ENCODE data around the gene SDK1.
"Not testable (repeated sequence)": the region's sequence is repeated elsewhere in the genome, so short reads cannot be mapped to it uniquely, and the experiment has no call there.

The SDK1 gene

DNA sequence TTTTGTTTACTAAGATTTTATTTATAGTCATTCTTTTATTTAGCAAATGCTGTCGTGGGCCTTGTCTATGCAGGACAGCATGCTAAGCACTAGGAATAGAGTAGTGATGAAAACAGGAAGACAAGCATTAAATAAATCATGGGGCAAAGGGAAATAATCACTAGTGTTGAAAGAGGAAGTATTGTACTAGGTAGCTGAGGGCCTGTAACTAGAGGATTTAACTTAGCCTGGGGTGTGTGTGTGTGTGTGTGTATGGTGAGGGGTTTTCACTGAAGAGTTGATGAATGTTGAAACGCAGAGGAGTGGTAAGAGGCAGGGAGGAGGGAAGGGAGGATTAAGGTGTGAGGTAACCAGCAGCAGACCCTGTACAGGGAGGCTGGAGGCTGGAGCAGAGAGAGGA is 446.4 kb downstream of the SDK1 start:
- no peak for DNase-seq

DNA sequence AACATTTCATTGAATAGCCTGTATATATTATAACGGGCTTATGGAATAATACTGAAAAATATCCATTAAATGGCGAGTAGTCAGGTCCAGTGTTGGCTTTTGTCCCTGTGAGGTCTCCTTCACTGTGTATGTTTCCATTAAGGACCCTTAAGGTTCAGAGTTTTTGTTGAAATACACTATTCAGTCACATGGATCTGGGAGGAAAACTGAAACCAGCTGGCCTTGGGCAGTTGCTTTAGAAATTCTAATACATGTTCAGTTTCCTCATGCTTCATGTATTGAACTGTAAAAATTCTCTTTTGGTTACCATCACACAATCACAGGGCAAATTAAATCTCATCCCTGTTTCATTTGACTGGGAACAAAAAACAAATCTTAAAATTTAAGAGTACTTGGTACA is 447.3 kb downstream of the SDK1 start:
- no peak for DNase-seq

DNA sequence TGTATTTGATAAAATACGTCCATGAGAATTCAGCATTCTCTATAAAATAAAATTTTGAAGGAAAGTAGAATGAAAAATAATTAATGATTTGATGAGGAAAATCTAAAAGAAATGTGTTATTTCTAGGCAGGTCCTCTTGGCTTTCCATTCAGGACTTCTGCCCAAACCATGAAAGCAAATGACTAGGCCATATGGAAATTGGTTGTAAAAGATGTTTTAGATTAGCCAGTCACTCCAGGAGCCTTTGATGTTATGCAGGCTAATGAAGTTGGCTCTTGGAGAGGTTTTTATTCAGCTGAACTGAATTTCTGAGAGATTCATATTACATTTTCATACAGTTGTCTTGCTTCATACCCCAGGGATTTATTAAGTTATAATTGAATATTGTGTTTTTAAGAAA is 452.8 kb downstream of the SDK1 start:
- DNase-seq: no peak

DNA sequence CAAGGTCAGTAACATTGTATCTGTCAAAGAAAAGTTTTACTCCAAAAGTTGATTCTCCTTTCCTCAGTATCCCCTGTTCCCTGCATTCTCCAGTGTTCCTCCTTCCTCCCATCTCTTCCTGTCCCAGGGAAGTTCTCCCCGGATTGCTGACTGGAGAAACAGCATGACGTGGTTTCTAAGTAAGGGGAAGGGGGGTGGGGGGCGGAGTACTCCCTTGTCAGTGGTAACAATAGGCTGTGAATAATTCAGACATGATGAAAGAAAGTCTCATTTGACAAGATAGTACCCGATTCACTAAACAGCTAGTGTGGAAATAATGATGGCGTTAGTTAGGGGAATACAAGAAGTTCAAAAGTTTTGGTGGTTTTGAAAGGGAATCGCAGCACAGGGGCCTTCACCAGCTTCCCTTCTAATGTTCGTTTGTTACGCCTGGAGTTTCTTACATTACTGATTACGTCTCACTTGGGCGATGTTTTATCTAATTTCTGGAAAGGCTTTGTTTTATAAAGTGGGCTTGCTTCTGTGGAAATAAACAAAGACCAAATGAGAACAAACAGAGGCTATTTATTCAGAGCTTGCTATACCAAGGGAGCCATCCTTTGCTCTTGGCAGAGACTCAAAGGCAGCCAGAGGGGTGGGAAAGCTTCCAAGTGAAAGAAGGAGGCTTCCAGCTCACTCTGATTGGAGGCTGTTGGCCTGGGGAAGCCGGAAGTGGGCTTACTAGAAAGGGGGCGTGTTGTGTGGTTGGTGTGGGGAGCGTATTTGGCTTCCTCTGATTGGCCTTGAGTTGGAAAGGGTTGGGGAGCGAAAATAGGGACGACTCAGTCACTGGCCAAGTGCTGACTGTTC is 453.7 kb downstream of the SDK1 start:
- peak; percentile 77 to 89 for DNase-seq

DNA sequence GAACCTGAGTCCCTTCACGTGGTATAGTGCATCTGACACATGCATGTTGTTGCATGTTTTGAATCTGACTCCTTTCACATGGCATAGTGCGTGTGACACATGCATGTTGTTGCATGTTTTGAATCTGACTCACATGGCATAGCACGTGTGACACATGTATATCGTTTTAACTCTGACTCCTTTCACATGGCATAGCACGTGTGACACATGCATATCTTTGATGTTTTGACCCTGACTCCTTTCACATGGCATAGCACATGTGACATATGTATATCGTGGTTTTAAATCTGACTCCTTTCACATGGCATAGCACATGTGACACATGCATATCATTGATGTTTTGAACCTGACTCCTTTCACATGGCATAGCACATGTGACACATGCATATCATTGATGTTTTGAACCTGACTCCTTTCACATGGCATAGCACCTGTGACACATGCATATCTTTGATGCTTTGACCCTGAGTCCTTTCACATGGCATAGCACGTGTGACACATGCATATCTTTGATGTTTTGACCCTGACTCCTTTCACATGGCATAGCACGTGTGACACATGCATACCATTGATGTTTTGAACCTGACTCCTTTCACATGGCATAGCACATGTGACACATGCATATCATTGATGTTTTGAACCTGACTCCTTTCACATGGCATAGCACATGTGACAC is 454.9 kb downstream of the SDK1 start:
- DNase-seq: not testable (repeated sequence)

DNA sequence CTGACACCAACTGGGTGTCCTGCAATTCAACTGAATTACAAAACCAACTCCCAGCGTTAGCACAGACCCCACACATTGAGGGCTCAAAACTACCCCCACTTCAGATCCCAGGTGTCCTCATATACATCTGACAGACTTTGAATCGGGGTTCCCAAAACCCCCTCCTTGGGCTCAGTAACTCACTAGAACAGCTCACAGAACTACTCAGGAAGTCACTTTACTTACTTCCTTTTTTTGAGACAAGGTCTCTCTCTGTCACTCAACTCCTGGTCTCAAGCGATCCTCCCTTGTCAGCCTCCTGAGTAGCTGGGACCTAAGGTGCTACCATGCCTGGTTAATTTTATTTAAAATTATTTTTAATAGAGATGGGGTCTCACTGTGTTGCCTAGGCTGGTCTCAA is 456.0 kb downstream of the SDK1 start:
- DNase-seq: no peak

DNA sequence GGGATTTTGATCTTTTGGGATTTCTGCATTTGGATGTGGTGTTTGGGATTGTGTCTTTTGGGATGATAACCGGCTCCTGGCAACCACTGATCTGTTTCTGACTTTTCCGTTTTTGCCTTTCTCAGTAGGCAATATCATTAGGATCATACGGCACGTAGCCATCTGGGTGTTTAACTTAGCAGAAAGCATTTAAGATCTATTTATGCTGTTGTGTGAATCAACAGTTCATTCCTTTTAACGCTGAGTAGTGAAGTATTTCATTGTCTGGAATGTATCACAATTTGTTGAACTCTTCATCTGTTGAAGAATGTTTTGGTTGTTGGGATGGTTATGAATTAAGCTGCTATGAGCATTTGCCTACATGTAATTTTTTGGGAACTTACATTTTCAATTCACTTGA is 459.6 kb downstream of the SDK1 start:
- no peak for DNase-seq

DNA sequence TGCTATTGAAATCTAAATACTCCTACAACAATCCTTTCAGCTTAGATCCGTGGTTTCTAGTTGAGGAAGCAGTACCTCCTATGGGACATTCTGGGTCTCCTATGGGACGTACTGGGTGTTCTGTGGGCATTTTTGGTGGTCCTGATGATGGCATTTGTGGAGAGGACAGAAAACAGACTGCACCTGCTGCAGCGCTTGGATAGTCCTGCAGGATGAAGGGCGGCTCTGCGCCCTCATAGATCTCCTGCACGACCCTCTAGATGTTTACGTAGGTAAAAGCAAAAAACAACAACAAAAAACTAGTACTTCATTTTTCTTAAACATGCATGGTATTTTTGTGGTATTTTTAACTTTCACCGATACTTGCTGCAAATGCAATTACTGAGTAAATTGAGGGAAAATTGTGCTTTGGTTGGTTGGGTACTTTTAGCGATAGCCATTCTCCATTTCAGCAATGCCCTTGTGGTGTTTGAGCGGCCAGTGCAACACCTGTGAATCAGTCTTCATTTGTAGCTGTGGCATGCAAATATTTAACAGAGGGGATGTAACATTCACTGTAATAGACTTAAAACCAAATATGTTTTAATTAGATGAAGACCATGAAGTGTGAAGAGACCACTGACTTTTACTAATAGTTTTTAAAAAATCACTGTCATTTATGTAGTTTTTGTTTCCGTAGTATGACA is 461.2 kb downstream of the SDK1 start:
- no peak for DNase-seq

DNA sequence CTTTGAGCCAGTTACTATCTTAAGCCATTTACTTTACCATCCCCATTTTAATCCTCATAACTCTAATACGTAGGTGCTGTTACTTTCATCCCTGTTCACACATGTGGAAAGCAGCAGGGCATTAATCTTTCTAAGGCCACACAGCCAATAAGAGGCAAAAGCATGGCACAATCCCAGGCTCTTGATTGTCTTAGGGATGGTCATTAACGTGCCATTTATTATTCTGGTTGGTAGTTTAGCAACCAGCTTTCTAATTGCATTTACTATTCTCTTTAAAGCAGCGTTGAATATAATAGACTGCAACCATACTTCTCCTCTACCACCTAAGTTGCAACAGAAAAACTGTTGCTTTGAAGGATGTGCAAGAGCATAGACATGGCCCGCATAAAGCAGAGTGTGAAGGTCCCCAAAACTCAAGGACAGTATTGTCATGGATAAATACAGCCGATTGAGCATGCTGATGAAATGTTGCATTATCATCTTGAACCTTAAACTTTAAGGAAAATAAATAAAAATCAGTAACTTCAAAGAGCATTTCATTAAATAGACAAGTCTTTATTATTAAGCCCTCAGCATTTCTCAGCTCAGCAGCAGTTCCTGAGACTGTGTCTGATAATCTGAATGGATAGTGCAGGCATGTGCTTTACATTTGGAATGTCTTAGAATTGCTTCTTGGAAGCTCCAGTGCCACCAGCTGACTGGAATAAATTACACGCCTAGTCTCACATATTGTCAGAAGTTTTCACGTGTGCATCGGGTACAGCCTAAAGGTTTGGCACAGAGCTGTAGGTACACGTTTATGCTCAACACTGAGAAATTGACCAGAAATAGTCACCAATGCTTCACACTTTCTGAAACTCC is 467.1 kb downstream of the SDK1 start:
- no peak for DNase-seq

DNA sequence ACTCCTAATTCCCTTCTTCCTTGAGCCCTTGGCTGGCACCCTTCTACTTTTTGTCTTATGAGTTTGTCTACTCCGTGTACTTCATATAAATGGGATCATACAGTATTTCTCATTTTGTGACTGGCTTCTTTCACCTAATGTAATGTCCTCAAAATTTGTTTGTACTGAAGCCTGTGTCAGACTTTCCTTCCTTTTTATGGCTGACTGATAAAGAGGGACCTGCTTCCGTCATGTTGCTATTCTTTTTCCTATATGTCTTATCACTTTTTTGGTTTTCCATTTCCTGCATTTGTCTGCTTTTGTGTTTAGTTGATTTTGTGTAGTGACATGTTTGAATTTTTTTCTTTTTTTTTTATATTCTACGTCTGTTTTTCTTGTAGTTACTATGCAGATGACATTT is 470.9 kb downstream of the SDK1 start:
- no peak for DNase-seq

DNA sequence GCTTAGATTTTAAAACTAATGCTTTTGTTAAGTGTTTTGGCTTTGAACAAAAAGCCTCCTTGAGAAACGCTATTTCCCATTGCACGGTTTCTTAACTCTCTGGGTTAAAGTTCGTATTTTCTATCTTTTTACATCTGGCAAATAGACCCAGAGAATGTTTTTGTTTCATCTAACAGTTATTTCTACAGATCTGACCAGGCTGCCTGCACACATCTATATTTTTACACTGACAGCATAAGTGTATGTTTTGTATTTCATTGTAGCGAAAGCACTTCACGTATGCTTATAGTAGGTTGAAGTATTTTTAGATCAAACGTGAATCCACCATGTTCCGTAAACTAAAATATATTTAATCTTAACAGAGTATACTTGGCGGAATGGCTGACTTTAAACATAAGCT is 477.3 kb downstream of the SDK1 start:
- DNase-seq: no peak

DNA sequence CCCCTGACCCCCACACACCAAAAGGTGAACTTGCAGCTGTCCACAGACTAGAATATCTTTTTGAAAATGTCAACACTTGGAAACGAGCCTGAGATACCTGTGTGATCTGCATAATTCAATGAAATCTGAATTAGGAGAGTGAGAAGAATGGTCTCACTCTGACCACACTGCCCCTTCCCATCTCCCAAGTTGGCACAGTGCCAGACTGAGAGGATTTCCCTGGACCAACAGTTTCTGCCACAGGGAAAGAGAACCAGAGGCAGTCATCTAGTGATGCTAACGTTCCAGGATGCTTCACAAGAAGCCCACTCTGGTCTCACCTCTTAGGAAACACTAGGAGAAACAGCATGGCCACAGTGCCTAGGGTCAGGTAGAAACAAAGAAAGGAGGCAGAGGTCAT is 479.0 kb downstream of the SDK1 start:
- no peak for DNase-seq

DNA sequence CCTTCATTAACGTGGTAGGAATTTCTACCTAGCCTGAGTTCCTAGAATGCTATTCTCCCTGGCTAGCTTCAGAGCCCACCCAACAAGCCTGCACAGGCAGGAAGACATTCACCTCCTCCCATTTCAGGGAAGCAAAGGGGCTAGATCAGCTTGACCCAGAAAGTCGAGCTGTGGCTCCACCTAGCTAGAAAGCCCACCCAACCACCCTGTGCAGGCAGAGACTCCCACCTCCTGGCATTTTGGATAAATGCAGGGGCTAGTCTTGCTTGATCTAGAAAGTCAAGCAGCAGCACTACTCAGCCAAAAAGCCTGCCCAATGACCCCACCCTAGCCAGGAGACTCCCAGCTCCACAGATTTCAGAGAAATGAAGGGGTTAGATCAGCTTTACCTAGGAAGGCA is 479.5 kb downstream of the SDK1 start:
- no peak for DNase-seq

DNA sequence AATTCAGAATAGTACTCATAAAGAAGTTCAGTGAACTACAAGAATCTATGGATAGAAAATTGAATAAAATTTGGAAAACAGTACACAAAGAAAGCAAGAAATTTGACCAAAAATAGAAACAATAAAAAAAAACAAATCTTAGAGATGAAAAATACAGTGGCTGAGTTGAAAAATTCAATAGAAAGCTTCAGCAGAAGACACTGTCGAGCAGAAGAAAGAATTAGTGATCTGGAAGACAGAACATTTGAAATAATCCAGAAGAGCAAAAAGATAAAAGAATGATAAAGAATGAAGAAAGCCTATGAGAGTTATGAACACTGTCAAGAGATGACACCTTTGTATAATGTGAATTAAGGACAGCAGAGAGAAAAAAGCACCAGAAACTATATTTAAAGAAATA is 480.6 kb downstream of the SDK1 start:
- no peak for DNase-seq

DNA sequence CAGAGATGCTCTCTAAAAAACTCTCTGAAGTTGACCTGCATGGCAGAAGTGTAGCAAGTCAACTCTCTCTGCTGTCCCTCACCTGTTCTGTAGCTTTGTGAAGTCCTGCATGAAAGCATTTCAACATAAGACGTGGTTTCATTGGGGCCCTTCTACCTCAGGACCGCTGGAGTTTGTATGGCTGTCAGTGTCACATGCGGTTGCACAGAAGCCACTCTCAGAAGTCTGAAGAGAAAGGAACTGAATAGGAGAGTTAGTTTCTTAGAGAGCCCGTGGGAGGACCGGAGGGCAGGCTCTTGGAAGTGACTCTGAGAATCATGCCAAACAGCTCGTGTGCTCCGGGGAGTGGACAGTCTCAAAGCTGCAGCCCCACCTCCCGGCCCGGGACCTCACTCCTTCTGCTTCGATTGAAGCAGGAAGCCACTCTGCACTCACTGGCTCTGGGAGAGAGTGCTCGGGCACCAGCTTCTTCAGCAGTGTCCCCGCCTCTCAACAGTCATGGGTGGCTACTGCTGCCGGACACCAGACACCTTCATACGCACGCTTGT is 486.7 kb downstream of the SDK1 start:
- no peak for DNase-seq

DNA sequence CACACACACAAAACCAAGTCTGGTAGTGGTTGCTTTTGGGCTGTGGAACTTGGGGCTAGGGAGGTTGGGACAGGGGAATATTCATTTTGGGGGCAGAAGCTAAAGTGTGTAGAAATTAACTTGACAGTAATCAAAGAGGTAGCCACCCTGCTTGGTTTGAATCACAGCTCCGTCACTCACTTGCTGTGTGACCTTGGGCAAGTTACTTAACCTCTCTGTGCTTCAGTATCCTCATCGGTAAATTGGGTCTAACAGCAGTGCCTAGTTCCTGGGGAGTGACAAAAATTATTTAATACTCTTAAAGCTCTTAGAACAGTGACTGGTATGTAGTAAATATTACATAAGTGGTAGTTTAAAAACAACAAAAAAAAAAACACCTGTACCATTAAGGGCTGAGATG is 489.8 kb downstream of the SDK1 start:
- DNase-seq: no peak

DNA sequence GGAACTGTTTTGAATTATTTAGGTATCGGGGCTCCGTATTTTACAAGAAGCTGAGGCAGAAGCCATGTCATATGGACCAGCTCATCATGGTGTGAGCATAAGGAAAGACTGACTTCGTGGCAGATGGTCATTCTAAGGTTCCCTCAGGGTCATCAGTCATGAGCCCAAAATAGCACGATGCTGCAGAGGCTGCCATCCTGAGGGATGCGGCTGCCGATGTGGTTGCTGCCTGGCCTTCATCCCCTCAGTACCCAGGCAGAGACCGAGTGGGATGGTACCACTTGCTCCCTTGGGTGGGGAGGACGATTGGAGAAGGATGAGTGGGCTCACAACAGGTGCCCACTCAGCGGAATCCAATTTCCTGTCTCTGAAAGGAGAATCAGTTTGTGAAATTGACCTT is 490.3 kb downstream of the SDK1 start:
- no peak for DNase-seq

DNA sequence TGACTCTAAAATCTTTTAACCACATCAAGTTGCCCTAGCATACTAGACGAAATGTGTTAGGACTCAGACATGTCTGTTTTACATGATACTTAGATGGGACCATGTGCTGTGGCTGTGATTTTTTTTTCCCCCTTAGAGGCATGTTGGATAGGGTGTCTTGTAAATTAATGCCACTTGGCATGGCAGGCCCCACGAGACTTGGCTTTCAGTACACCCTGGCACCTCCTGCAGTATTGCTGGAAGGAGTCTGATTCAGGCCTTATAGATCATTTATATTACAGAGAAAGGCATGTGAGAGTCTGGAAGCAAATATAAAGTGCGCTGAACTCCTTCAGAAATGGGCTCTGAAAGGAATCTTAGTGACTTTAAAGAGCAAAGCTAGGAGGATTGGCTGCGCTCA is 494.1 kb downstream of the SDK1 start:
- no peak for DNase-seq

DNA sequence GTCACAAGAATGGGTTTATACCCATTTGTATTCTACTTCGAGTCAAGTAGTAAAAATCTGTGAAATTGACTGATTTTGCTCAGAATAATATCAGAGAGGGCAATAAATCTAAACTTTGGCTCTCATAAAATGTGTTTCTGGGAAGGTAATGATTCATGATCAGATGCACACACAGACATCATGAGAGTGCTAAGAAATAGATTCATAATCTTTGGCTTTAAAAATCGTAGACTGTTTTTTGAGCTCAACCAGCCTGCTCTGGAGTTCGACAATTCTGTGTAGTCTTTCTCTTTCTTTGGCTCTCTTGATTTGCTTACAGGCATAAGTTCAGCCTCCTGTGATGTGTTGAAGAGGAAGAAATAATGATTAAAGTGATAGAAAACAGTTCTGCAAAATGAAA is 494.7 kb downstream of the SDK1 start:
- DNase-seq: no peak

DNA sequence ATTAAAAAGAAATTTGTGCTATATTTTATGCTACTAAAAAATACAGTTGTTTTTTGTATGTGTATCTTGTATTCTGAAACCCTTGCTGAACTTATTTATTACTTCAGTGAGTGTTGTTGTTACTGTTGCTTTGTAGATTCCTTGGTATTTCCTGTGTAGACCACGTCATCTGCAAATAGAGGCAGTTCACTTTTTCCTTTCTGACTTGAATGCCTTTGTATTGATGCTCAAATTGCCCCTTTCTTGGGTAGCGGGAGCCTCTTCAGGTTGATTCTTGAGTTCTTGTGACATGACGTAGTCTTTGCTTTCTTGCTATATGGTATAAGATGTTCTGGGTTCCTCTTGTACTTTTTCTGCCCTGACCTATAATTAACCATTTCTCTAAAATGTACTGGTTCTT is 504.1 kb downstream of the SDK1 start:
- no peak for DNase-seq

DNA sequence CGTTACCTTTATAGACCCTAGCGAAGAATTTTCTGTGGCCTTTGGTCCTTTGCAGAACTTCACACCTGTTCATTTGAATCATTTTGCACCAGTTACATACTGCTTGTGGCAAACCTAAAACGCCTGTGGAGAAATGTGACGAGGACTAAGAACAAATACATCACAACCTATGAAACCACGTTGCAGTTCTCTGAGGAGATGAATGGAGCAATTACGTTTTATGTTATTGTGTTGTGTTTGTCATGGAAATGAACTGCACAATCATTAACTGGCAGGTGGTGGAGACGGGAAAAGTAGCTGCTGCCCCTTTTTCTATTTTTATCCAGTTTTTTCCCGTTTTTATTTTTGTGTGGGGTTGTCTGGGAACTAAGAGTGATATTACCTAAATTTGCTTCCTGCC is 505.5 kb downstream of the SDK1 start:
- no peak for DNase-seq

DNA sequence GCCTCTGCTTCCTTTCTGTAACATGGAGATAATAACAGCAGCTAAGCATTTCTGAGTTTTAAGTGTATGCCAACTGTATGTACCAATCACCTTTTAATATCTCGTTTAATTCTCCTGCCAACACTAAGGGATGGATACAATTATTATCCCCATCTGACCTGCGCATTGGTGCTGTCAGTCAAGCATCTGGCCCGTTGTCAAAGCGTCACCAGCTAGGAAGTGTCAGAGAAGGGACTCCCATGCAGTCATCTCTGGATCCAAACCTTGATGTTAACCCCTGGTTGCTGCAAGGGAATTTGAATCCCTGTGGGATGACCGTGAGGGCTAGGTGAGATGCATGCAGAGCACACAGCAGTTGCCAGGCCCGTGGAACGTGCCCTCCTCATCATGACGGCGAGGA is 506.8 kb downstream of the SDK1 start:
- DNase-seq: no peak

DNA sequence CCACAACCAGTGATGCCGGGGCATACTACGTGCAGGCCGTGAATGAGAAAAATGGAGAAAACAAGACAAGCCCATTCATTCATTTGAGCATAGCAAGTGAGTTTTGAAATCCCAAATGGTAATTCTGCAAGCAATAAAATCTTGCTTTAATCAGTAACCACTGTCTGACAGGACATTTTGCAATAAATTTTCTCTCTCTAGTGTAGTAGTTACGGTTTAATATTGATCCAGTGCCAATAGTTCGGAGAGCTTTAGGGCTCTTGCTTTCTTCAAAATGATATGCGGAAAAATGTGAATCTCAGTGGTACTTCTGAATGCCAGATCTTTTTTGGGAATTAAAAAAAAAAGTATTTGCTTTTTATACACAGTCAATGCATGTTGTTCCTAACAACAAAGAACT is 520.4 kb downstream of the SDK1 start:
- DNase-seq: no peak

Measured in hippocampal formation (tissue), 2 donors.